Measurements from ENCODE around the gene SYCE3. TPM values are rescaled to one million over a fixed set of nuclear protein-coding genes. Genes with fewer than 3 reads are reported as not detected.
"Not testable (repeated sequence)": the region's sequence is repeated elsewhere in the genome, so short reads cannot be mapped to it uniquely, and the experiment has no call there.

SYCE3 gene
- total and polyA plus RNA-seq, 2 donors (not counting 3 experiments of a cell fraction or from before 2014, with no cell fraction given), result not detected

- H2AFZ ChIP-seq (ENCODE audit: low read depth, low read length), result no peak overlapping the region
- dilution Hi-C loops (cut with MboI; ENCODE audit: extremely low pct_ligation_motif_present, low sequenced_read_pairs), result no loop called here
- H3K36me3 ChIP-seq (ENCODE audit: control insufficient read depth in 2 of 2, extremely low read depth in 1 of 2, insufficient read depth in 2 of 2, low read length in 2 of 2), result no peaks in the 10 kb centered on the region
- POLR2A ChIA-PET, result no interaction called here
- FAIRE-seq, result no peak
- H3K4me2 ChIP-seq (ENCODE audit: insufficient read depth, low read length), result no peak overlapping the region
- no peak for DNase-seq (ENCODE audit: low read depth, low spot score)
- peaks cover 18% of the 10 kb centered on the region for H3K4me1 ChIP-seq (ENCODE audit: control insufficient read depth, extremely low read depth, insufficient read depth, low read length)
- no peak overlapping the region for H3K27ac ChIP-seq (ENCODE audit: insufficient read depth, low read depth, low read length)
- intact Hi-C loops (cut with micrococcal nuclease), result no loop called here
- no peaks in the 10 kb centered on the region for H3K79me2 ChIP-seq (ENCODE audit: control insufficient read depth, insufficient read depth, low read length)
- CTCF ChIA-PET, result interaction anchor here (1.9 kb wide), 1 partner anchor 10 kb away, joined by 9 read pairs; the partner anchor contains the start of gene SCO2
- peaks cover 4 to 10% of the 10 kb centered on the region in 2 experiments for H3K27me3 ChIP-seq (ENCODE audit: control insufficient read depth in 2 of 2, insufficient read depth in 2 of 2, low read length in 2 of 2)
- BruUV-seq (replicated peaks), result no TSS peak
- no peaks in the 10 kb centered on the region for H3K9me3 ChIP-seq (replicated peaks; ENCODE audit: control insufficient read depth, insufficient read depth, low read length)
- H3K9me1 ChIP-seq (replicated peaks; ENCODE audit: control insufficient read depth, extremely low read depth, insufficient read depth, low read length), result no peaks in the 10 kb centered on the region
- no peak for TF ChIP-seq MYC (IDR thresholded peaks at IDR 0.05; ENCODE audit: low read depth, low read length)
- TF ChIP-seq, protein P1, sequence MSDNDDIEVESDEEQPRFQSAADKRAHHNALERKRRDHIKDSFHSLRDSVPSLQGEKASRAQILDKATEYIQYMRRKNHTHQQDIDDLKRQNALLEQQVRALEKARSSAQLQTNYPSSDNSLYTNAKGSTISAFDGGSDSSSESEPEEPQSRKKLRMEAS (IDR thresholded peaks at IDR 0.05; ENCODE audit: insufficient read depth, insufficient read length), result no peak
- no peak for TF ChIP-seq JUN (IDR thresholded peaks at IDR 0.05; ENCODE audit: borderline replicate concordance, insufficient read depth, insufficient read length, low read depth)
- TF ChIP-seq CTCF (IDR thresholded peaks at IDR 0.05; ENCODE audit: extremely low read depth in 1 of 2, insufficient read depth in 1 of 2, low read depth in 1 of 2, low read length in 2 of 2), result no peak
- no peak for TF ChIP-seq POLR2A (IDR thresholded peaks at IDR 0.05; ENCODE audit: low read depth, low read length)
- TF ChIP-seq EZH2 (IDR thresholded peaks at IDR 0.05; ENCODE audit: borderline replicate concordance, low read depth, low read length, severe bottlenecking), result no peak
- TF ChIP-seq GATA2 (IDR thresholded peaks at IDR 0.05; ENCODE audit: insufficient read depth, insufficient read length, low read depth, low read length), result no peak
- TF ChIP-seq POLR2AphosphoS5 (IDR thresholded peaks at IDR 0.05; ENCODE audit: insufficient read depth, low read depth, low read length), result no peak
- no peak for TF ChIP-seq FOS (IDR thresholded peaks at IDR 0.05; ENCODE audit: borderline replicate concordance, insufficient read depth, low read length)
- no peaks in the 10 kb centered on the region for H4K20me1 ChIP-seq (replicated peaks; ENCODE audit: control insufficient read depth, extremely low read depth, insufficient read depth, low read length)
- H3K9ac ChIP-seq (replicated peaks; ENCODE audit: extremely low read depth, insufficient read depth, low read length), result no peak overlapping the region
- H3K4me3 ChIP-seq (replicated peaks in 1 of 3; ENCODE audit: insufficient read depth in 1 of 3, low read depth in 1 of 3, low read length in 3 of 3), result no peak overlapping the region
Measured at GRCh38 chr22:50535113-50535512, 27.6 kb downstream of the SYCE3 start.

DNA sequence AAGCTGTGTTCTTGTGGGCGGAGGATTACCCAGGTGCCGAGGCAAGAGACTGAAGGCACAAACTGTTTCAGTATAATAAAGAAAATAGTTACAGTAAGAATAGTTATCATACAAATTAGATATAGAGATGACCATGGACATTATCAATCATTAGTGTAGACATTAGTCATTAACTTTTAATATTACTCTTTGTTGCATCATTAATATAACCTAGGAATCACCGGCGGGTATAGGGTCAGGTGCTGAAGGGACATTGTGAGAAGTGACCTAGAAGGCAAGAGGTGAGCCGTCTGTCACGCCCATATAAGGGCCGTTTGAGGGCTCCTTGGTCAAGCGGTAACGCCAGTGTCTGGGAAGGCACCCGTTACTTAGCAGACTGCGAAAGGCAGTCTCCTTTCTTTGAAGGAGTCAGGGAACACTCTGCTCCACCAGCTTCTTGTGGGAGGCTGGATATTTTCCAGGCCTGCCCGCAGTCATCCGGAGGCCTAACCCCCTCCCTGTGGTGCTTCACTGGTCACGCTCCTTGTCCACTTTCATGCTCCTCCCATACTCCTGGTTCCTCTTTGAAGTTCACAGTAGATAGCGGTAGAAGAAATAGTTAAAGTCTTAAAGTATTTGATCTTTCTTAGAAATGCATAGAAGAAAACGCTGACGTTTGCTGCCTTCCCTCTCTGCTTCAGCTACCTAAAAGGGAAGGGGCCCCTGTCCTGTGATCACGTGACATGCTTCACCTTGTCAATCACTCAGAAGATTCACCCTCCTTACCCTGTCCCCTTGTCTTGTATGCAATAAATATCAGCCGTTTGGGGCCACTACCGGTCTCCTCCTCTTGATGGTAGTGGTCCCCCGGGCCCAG, 28.6 kb downstream of the SYCE3 start:
- H3K9me1 ChIP-seq (replicated peaks; ENCODE audit: control insufficient read depth, extremely low read depth, insufficient read depth, low read length); H3K27ac ChIP-seq (ENCODE audit: insufficient read depth, low read depth, low read length); intact Hi-C loops (cut with micrococcal nuclease); H3K36me3 ChIP-seq (ENCODE audit: control insufficient read depth in 2 of 2, extremely low read depth in 1 of 2, insufficient read depth in 2 of 2, low read length in 2 of 2); H2AFZ ChIP-seq (ENCODE audit: low read depth, low read length); POLR2A ChIA-PET; BruUV-seq (replicated peaks); FAIRE-seq; H3K9ac ChIP-seq (replicated peaks; ENCODE audit: extremely low read depth, insufficient read depth, low read length); H3K4me3 ChIP-seq (replicated peaks in 1 of 3; ENCODE audit: insufficient read depth in 1 of 3, low read depth in 1 of 3, low read length in 3 of 3); H3K4me2 ChIP-seq (ENCODE audit: insufficient read depth, low read length); dilution Hi-C loops (cut with MboI; ENCODE audit: extremely low pct_ligation_motif_present, low sequenced_read_pairs); H3K79me2 ChIP-seq (ENCODE audit: control insufficient read depth, insufficient read depth, low read length); H3K9me3 ChIP-seq (replicated peaks; ENCODE audit: control insufficient read depth, insufficient read depth, low read length); DNase-seq (ENCODE audit: low read depth, low spot score); H4K20me1 ChIP-seq (replicated peaks; ENCODE audit: control insufficient read depth, extremely low read depth, insufficient read depth, low read length): not testable (repeated sequence)
- peaks cover 3 to 13% of the 10 kb centered on the region in 2 experiments for H3K27me3 ChIP-seq (ENCODE audit: control insufficient read depth in 2 of 2, insufficient read depth in 2 of 2, low read length in 2 of 2)
- H3K4me1 ChIP-seq (ENCODE audit: control insufficient read depth, extremely low read depth, insufficient read depth, low read length), result peaks cover 18% of the 10 kb centered on the region
- CTCF ChIA-PET, result interaction anchor here (1.9 kb wide), 1 partner anchor 9 kb away, joined by 9 read pairs; the partner anchor contains the start of gene SCO2
